ENCODE data around the gene WNK4.

DNA sequence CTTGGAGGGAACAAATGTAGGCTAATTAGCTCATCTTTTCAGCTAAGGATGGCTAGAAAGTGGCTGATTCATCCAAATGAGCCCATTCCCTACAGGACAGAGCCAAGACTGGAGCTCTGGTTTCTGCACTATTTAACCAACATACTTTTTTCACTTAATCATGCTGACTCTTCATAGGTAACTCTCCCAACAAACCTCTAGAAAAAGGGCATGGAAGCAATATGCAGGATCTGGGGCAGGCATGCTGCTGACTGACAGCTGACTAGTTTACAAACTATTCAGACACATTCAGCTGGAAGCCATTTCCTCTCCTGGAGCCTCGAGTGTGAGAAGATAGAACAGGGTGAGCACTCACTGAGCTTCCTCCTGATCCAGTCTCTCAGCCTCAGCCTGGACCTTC is 37.5 kb downstream of the WNK4 start:
- TF ChIP-seq GATA3 (IDR thresholded peaks at IDR 0.05; ENCODE audit: low read depth, low read length) = no peak
- TF ChIP-seq GATA2 (IDR thresholded peaks at IDR 0.05; ENCODE audit: low read depth, low read length) = no peak

Measured in SH-SY5Y (cell line).